GM21367 (cell line): ENCODE data around the gene TNFRSF25.

Source experiments
- ATAC-seq: cut with Tn5 transposase; IDR thresholded peaks from one replicate; pipeline ENCODE4 v1.9.1; 2021; ENCODE audit not compliant: unreplicated experiment

Gene TNFRSF25

GRCh38 chr1:6488602-6489382, 22.8 kb upstream of the TNFRSF25 start:
- no peak for ATAC-seq

- no peak for ATAC-seq
These were observed 22.0 kb upstream of the TNFRSF25 start for GRCh38 chr1:6487804-6488484.

- ATAC-seq, result no peak
These were observed 20.5 kb upstream of the TNFRSF25 start for GRCh38 chr1:6486433-6487011.

- ATAC-seq, result no peak
These were observed 19.5 kb upstream of the TNFRSF25 start for GRCh38 chr1:6485168-6486101.

GRCh38 chr1:6484826-6485167, 18.8 kb upstream of the TNFRSF25 start:
- ATAC-seq, result no peak

- ATAC-seq, result no peak
These were observed 17.8 kb upstream of the TNFRSF25 start for GRCh38 chr1:6483761-6484117.

GRCh38 chr1:6483017-6483760, 17.2 kb upstream of the TNFRSF25 start:
- ATAC-seq, result no peak

GRCh38 chr1:6481820-6482219, 15.8 kb upstream of the TNFRSF25 start:
- ATAC-seq, result no peak

- no peak for ATAC-seq
These were observed 11.3 kb upstream of the TNFRSF25 start for GRCh38 chr1:6477039-6477820.

- ATAC-seq, result no peak
These were observed 10.5 kb upstream of the TNFRSF25 start for GRCh38 chr1:6476483-6476882.

- peak; percentile 47 for ATAC-seq
These were observed 9.6 kb upstream of the TNFRSF25 start for GRCh38 chr1:6475381-6476133.

- no peak for ATAC-seq
These were observed 8.9 kb upstream of the TNFRSF25 start for GRCh38 chr1:6474815-6475282.

- ATAC-seq, result no peak
These were observed 8.2 kb upstream of the TNFRSF25 start for GRCh38 chr1:6473974-6474814.

- ATAC-seq, result no peak
These were observed 7.2 kb upstream of the TNFRSF25 start for GRCh38 chr1:6473156-6473555.

- ATAC-seq, result no peak
These were observed 6.4 kb upstream of the TNFRSF25 start for GRCh38 chr1:6472391-6472790.

- ATAC-seq, result no peak
These were observed 6.0 kb upstream of the TNFRSF25 start for GRCh38 chr1:6471970-6472368.

GRCh38 chr1:6471086-6471969, 5.4 kb upstream of the TNFRSF25 start:
- ATAC-seq, result no peak
